HG02678 (cell line): Measurements from ENCODE around the gene KLHL15.

ENCODE experiments used
- ATAC-seq: cut with Tn5 transposase; IDR thresholded peaks from one replicate; pipeline ENCODE4 v1.9.1; 2021; ENCODE audit warnings: mild to moderate bottlenecking, moderate library complexity; ENCODE audit not compliant: unreplicated experiment

Gene KLHL15

DNA sequence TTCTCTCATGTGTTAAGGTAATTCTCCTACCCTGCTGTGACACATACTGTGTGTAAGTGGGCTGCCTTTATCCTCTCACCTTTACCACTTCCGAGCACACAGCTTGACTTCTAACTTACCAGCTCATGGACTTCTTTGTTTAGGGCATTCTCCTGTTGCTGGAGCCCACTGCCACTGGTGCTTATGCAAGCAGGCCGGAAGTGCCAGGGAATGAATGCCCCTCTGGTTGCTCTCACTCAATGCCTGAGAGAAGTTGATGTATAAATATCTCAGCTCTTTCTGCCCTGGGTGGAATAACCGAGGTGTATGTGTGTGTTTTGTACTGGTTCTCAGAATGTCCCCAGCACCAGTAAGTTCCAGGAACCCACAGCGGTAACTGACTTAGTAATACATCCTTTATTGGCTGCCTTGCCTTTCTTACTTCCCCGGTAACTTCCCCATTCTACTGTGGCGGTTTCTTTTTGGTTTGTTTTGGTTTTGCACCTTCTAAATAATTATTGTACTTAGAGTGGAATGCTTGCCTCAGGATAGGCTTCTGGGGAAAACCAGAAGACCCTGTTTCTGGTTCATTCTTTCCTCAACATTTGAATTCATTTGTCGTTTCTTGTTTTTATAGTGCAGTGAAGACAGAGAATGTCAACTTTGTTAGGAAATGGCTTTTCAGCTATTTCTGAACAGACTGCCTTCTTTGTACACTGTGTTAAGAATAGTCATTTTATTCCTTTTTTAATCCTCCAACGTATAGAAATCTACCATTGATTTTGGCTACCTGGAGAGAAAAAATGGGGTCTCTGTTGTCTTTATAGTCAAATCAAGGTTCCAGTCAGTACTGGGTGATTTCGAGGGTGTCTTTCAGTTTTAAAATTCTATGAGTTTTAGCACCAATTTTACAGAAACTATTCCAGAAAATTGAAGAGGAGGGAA lies 73.7 kb downstream of the KLHL15 start:
- peak; percentile 98 for ATAC-seq

DNA sequence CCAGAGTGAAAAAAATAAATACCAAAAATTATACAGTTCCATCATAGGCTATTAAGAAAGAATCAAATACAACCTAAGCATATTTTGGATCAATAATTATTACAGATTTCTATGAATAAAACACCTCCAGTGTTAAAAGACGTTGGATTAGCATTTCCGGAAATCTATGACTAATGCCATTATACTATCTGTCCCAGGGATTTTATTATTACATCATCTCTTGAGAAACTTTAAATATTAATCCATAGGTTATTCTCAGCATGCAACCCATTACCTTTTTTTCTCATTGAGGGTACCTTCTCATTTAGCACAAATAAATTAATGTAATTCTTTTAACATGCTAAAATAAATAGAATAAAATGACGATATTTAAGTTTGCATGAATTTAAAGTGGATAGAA lies 74.6 kb downstream of the KLHL15 start:
- ATAC-seq: no peak

DNA sequence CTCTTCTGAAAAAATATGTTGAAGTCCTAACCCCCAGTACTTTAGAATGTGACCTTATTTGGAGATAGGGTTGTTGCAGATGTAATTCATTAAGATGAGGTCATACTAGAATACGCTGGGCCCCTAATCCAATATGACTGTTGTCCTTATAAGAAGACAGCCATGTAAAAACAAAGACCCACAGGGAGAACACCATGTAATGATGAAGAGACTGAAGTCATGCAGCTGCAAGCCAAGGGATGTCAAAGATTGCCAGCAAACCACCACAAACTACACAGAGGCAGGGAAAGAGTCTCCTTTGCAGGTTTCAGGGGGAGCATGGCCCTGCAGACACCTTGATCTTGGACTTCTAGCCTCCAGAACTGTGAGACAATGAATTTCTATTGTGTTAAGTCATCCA lies 81.8 kb downstream of the KLHL15 start:
- no peak for ATAC-seq

DNA sequence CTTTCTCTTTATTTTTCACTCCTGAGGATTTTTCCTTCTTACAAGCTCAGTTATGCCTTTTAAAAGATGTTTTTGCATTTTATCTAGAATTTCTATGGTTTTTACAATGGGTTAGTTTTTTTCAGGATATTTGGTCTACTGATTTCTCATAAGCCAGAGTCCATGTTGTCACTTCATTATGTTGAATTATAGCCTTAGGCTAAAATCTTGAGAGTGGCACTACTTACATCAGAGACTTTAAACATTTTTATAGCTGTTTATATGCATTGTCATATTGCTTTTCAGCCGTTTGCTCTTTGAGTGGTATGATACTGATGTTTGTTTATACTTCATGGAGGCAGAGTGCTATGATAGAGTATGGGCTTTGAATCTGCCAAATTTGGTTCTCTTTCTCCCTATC lies 82.8 kb downstream of the KLHL15 start:
- no peak for ATAC-seq

DNA sequence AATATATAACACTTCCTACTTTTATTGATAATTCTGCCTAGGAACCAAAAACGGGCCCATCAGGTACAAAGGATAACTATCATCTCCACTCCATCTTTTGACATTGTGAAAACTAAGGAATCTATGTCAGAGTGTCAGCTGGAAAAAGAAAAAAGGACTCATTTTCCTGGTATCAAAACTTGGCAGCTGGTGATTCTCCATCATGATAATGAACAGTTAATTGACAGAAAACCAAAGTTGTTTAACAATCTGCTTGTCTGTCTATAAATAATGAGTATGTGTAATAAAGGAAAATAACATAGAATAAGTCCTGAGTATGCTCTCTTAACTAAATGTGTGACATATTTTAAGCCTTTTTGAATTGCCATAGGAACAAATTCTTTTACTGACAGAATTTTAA lies 87.8 kb downstream of the KLHL15 start:
- ATAC-seq: no peak

DNA sequence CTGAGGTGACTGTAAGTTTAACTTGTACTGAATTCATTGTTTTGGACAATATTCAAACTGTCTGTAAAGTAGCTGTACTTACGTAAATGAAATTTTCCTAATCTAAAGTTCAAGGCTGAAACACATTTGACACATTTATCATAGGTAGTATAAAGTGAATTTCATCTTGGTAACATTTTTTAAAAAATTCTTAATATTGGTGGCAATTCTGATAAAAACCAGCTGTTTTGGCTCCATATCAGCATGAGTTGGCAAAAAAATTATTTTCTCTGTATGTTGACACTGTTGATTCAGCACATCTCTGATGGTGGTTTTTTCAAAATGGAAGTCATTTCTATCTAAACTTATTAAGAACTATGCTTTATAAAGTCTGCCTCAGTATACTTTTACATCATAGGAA lies 88.3 kb downstream of the KLHL15 start:
- no peak for ATAC-seq

DNA sequence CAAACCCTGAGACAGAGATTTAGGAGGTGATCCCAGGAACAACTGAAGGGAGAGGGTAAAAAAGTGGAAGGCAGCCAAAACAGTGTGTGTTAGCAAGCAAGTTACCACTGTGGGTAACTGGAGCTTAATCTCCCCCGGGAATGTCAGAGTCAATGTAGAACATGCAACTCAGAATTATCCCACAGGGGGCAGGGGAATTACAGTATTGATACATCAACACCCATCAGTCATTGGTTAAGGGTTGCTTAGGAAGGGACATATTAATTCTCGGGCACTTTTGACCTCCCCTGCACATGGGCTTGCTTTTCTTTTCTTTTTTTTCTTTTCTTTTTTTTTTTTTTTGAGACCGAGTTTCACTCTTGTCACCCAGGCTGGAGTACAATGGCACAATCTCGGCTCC lies 89.9 kb downstream of the KLHL15 start:
- no peak for ATAC-seq

DNA sequence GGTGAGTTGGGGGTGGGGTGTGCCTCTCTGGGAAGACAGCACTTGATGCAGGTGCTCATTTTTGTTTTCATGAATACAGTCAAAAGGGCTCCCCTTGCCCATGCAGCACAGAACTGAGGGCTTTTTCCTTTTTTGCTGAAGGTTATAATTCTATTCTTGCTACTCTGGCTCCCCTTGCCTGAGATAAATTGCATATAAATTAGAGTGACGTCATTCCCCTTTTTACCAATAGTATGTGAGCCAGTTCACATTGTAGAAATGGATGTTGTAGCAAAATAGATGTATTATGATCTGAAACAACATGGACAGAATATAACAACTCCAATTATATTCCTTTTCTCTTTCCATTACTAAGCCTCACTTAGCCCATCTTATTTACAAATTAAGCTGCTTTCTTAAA lies 90.8 kb downstream of the KLHL15 start:
- ATAC-seq: no peak

DNA sequence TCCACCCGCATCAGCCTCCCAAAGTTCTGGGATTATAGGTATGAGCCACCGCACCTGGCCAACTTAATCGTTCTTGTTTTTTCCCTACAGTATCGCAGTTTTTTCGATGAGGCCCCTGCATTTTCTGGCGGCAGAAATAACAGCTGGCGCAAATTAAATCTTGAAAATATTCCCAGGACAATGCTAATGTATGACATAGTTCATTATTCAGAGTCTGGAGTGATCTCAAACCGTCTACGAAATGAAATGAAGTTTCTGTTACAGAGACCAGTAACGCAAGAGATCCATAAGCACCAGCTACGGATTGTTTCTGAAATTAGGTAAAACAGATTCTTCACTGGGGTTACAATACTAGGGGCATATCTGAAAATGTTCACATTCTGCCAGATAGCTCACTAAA lies 91.9 kb downstream of the KLHL15 start:
- no peak for ATAC-seq
